PC-3 (cell line): ENCODE results near the gene MIXL1. TPM values are rescaled to one million over a fixed set of nuclear protein-coding genes. Genes with fewer than 3 reads are reported as not detected.

Experiments
- ATAC-seq: fragments of 200-7000 bp; cut with Tn5 transposase; 2 replicates; pipeline ENCODE4 v1.9.1; 2020; ENCODE audit warnings: mild to moderate bottlenecking, moderate library complexity
- Bru-seq: library from RNA; stranded (reverse); fragments of 400-500 nt; gene quantifications from one replicate; lab custom pipeline; 2021; lab: Mats Ljungman, UMichigan
- BruChase-seq, 2 experiments: library from RNA; stranded (reverse); fragments of 400-500 nt; gene quantifications; one replicate each; lab custom pipeline; 2021; lab: Mats Ljungman, UMichigan
- BruUV-seq: library from RNA; stranded (reverse); fragments of 400-500 nt; replicated peaks from 2 replicates; lab custom pipeline; 2021; lab: Mats Ljungman, UMichigan
- CTCF ChIA-PET: fragments of 300-600 bp; sonication (Branson Sonifier 250); formaldehyde crosslinking; loops from one replicate; lab custom pipeline; 2022; ENCODE audit warnings: antibody characterized with exemption; lab: Charles Lee
- POLR2A ChIA-PET: fragments of 300-600 bp; sonication (Branson Sonifier 250); formaldehyde crosslinking; loops from one replicate; lab custom pipeline; 2022; ENCODE audit warnings: antibody characterized with exemption; ENCODE audit not compliant: unreplicated experiment; lab: Charles Lee
- DNase-seq: peaks from one replicate; pipeline ENCODE4 v3.0.0-alpha.2; 2015
- H2AFZ ChIP-seq: fragments of 300-600 bp; sonication (generic); 2 replicates; pipeline ENCODE4 v1.6.0; 2016; ENCODE audit warnings: antibody characterized with exemption, low read length
- H3F3A ChIP-seq: fragments of 300-600 bp; sonication (generic); one replicate; pipeline ENCODE4 v1.6.0; 2017; ENCODE audit warnings: antibody characterized with exemption, low read length, control low read depth, mild to moderate bottlenecking; ENCODE audit not compliant: unreplicated experiment
- H3K27ac ChIP-seq: fragments of 300-600 bp; sonication (generic); 2 replicates; pipeline ENCODE4 v1.5.1; 2016; ENCODE audit warnings: mild to moderate bottlenecking, low read length
- H3K27me3 ChIP-seq: fragments of 300-600 bp; sonication (generic); 2 replicates; pipeline ENCODE4 v1.6.1; 2016; ENCODE audit warnings: low read length, mixed read lengths
- H3K36me3 ChIP-seq: fragments of 300-600 bp; sonication (generic); 2 replicates; pipeline ENCODE4 v1.6.1; 2016; ENCODE audit warnings: low read depth, mixed run types, low read length, mixed read lengths
- H3K4me1 ChIP-seq: fragments of 300-600 bp; sonication (generic); 2 replicates; pipeline ENCODE4 v1.5.1; 2016; ENCODE audit warnings: low read length; ENCODE audit not compliant: insufficient read depth
- H3K4me2 ChIP-seq: fragments of 300-600 bp; sonication (generic); 2 replicates; pipeline ENCODE4 v1.6.0; 2016; ENCODE audit warnings: low read length
- H3K4me3 ChIP-seq: fragments of 300-600 bp; sonication (generic); 2 replicates; pipeline ENCODE4 v1.5.1; 2016; ENCODE audit warnings: mild to moderate bottlenecking, low read length, mixed read lengths
- H3K79me2 ChIP-seq: fragments of 300-600 bp; sonication (generic); 2 replicates; pipeline ENCODE4 v1.6.1; 2017; ENCODE audit warnings: low read length, mixed read lengths
- H3K9ac ChIP-seq: fragments of 300-600 bp; sonication (generic); 2 replicates; pipeline ENCODE4 v1.6.0; 2016; ENCODE audit warnings: mild to moderate bottlenecking, low read length
- H3K9me2 ChIP-seq: fragments of 300-600 bp; sonication (generic); replicated peaks from 2 replicates; pipeline ENCODE4 v1.6.1; 2016; ENCODE audit warnings: mixed run types, low read length, mixed read lengths
- H3K9me3 ChIP-seq: fragments of 300-600 bp; sonication (generic); 2 replicates; pipeline ENCODE4 v1.6.1; 2016; ENCODE audit warnings: low read length, mixed read lengths
- H4K20me1 ChIP-seq: fragments of 300-600 bp; sonication (generic); 2 replicates; pipeline ENCODE4 v1.6.1; 2016; ENCODE audit warnings: low read length, mixed read lengths
- CTCF ChIP-seq: fragments of 300-600 bp; sonication (generic); conservative IDR thresholded peaks from 2 replicates; pipeline ENCODE4 v1.5.1; 2017; ENCODE audit warnings: antibody characterized with exemption, low read depth, mild to moderate bottlenecking, low read length
- EZH2 ChIP-seq: fragments of 300-600 bp; sonication (generic); IDR thresholded peaks from one replicate; pipeline ENCODE4 v1.6.1; 2017; ENCODE audit warnings: antibody characterized with exemption, mild to moderate bottlenecking, low read length; ENCODE audit not compliant: unreplicated experiment
- EZH2phosphoT487 ChIP-seq: fragments of 300-600 bp; sonication (generic); IDR thresholded peaks from 2 replicates; pipeline ENCODE4 v1.6.1; 2018; ENCODE audit warnings: mild to moderate bottlenecking, antibody characterized with exemption, low read length, borderline replicate concordance
- intact Hi-C: fragments of 100-400 bp; cut with micrococcal nuclease; formaldehyde crosslinking; loops from 2 replicates; pipeline ENCODE4 v1.9.0; 2023
- long read RNA-seq: library from polyadenylated mRNA; unstranded; transcript quantifications from one replicate; pipeline ENCODE4 v2.0.0, GENCODE V29; 2021; ENCODE audit not compliant: unreplicated experiment
- total RNA-seq: library from RNA; depleted of rRNA; stranded (reverse); fragments of >200 nt; gene quantifications from 2 replicates; pipeline ENCODE4 v1.2.3, GENCODE V29; 2014; rRNA removed

MIXL1 gene
- not detected in 2 replicates for total RNA-seq
- Bru-seq, nascent RNA, result not detected
- not detected for BruChase-seq, experiment 1, labeled RNA remaining after a 6-hour chase
- BruChase-seq, experiment 2, labeled RNA remaining after a 2-hour chase, result not detected
- long read RNA-seq, result 0 reads

GRCh38 chr1:226223157-226223785, at the start of gene MIXL1:
MIXL1 (plus strand) TSS chr1:226223664; CDS start chr1:226223682, 18 bp downstream.
- DNase-seq (no peak), ATAC-seq (no peak)
- no peak within 1 kb of the TSS for H3K4me3 ChIP-seq
- no peak within 1 kb of the TSS for H3K9ac ChIP-seq
- H4K20me1 ChIP-seq, result no peaks in the 10 kb centered on the region
- POLR2A ChIA-PET, result no interaction called here
- no TSS peak for BruUV-seq
- H3K9me3 ChIP-seq, result no peaks in the 10 kb centered on the region
- no peaks in the 10 kb centered on the region for H3K36me3 ChIP-seq
- no peaks in the 10 kb centered on the region for H3F3A ChIP-seq
- no peak within 1 kb of the TSS for H3K27ac ChIP-seq
- H3K9me2 ChIP-seq, result no peaks in the 10 kb centered on the region
- H3K4me1 ChIP-seq, result no peaks in the 10 kb centered on the region
- H3K27me3 ChIP-seq, result no peaks in the 10 kb centered on the region
- CTCF ChIA-PET, result no interaction called here
- no peak within 1 kb of the TSS for H3K4me2 ChIP-seq
- no peak for TF ChIP-seq CTCF
- no peak within 1 kb of the TSS for H2AFZ ChIP-seq
- intact Hi-C loops, result no loop called here
- H3K79me2 ChIP-seq, result no peaks in the 10 kb centered on the region

- Histone ChIP-seq H3K79me2 (peaks cover 99% of the 10 kb centered on the region), H3K27me3 (no peaks in the 10 kb centered on the region), H3K4me2 (no peak overlapping the region), H3K36me3 (peaks cover 15% of the 10 kb centered on the region), H3K4me1 (no peaks in the 10 kb centered on the region), H3K9me3 (no peaks in the 10 kb centered on the region), H3K27ac (no peak overlapping the region), H3K9ac (no peak overlapping the region), H4K20me1 (peaks cover 33% of the 10 kb centered on the region), H3K9me2 (no peaks in the 10 kb centered on the region), H3F3A (no peaks in the 10 kb centered on the region), H2AFZ (no peak overlapping the region), H3K4me3 (no peak overlapping the region)
- BruUV-seq, result no TSS peak
- ATAC-seq (no peak), DNase-seq (no peak)
- intact Hi-C loops, result no loop called here
- no peak for TF ChIP-seq CTCF
- no peak for TF ChIP-seq EZH2
- TF ChIP-seq EZH2phosphoT487, result no peak
- ChIA-PET CTCF (interaction anchor here (0.6 kb wide), 1 partner anchor 156 kb away, joined by 8 read pairs; no protein-coding TSS in a partner anchor), POLR2A (no interaction called here)
Observed at GRCh38 chr1:226176870-226177269, 46.6 kb upstream of the MIXL1 start.
